ENCODE measurements around the gene PRPS1. TPM values are rescaled to one million over a fixed set of nuclear protein-coding genes. Genes with fewer than 3 reads are reported as not detected.
"Not testable (repeated sequence)": the region's sequence is repeated elsewhere in the genome, so short reads cannot be mapped to it uniquely, and the experiment has no call there.

Gene PRPS1
- total RNA-seq, 8 experiments from 2014 or later, result 33.3 to 57.3 (median 41.2) TPM

DNA sequence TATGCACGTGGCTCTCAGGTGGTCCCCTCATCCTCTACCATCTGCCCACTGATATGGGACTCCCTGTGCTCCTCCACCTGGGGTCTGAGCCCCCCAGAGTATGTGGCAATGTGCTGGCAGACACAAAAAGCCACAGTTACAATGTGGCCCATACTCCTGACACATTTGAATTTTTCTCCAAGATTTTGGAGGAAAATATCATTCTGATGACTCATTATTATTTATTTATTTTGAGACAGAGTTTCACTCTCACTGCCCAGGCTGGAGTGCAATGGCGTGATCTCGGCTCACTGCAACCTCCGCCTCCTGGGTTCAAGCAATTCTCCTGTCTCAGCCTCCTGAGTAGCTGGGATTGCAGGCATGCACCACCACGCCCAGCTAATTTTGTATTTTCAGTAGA, 19.2 kb upstream of the PRPS1 start:
- H3K4me3 ChIP-seq; ATAC-seq (replicated peaks in 6 of 8); H3K27ac ChIP-seq; in situ Hi-C loops (cut with MboI; ENCODE audit: low pct_unique_long_range_greater_than_20kb in 2 of 9, low sequenced_read_pairs in 9 of 9, unreplicated experiment in 9 of 9); H3K4me1 ChIP-seq (replicated peaks in 1 of 2): not testable (repeated sequence)
- 14% methylated on average over 1 of the region's 5 CpGs; no CpG with 5 or more reads in 9 of the 10 experiments for WGBS, 10 experiments

- 36 to 80% (median 80%) methylated on average over 1 to 2 of the region's 2 CpGs; no CpG with 5 or more reads in 7 of the 10 experiments for WGBS, 10 experiments
- Histone ChIP-seq H3K4me3 (no peak overlapping the region), H3K4me1 (replicated peaks in 1 of 2) (no peaks in the 10 kb centered on the region), H3K27ac (no peak overlapping the region)
- in situ Hi-C loops (cut with MboI; ENCODE audit: low pct_unique_long_range_greater_than_20kb in 2 of 9, low sequenced_read_pairs in 9 of 9, unreplicated experiment in 9 of 9), result no loop called here
- no peak for ATAC-seq (replicated peaks in 6 of 8)
Observed at GRCh38 chrX:107610667-107611066, 17.6 kb upstream of the PRPS1 start.

DNA sequence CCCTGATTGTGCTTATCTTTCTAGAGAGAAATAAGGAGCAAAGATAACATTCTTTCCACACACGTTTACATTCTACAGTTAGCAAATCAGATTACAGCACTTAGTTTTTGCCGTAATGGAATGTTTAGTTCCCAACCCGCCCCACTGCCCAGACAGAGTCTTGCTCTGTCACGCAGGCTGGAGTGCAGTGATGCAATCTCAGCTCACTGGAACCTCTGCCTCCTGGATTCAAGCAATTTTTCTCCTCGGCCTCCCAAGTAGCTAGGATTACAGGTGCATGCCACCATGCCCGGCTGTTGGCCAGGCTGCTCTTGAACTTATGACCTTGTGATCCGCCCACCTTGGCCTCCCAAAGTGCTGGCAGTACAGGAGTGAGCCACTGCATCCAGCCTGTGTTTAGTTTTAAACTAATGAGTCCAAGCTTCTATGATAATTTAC, 8.4 kb upstream of the PRPS1 start:
- 42 to 100% (median 79%) methylated on average over 1 to 4 of the region's 7 CpGs; no CpG with 5 or more reads in 6 of the 10 experiments for WGBS, 10 experiments
- peak in 1 of 8 experiments; percentile 47 for ATAC-seq (replicated peaks in 6 of 8)
- in situ Hi-C loops (cut with MboI; ENCODE audit: low pct_unique_long_range_greater_than_20kb in 2 of 9, low sequenced_read_pairs in 9 of 9, unreplicated experiment in 9 of 9), result no loop called here
- Histone ChIP-seq H3K27ac (no peak overlapping the region), H3K4me1 (replicated peaks in 1 of 2) (no peaks in the 10 kb centered on the region), H3K4me3 (no peak overlapping the region)

DNA sequence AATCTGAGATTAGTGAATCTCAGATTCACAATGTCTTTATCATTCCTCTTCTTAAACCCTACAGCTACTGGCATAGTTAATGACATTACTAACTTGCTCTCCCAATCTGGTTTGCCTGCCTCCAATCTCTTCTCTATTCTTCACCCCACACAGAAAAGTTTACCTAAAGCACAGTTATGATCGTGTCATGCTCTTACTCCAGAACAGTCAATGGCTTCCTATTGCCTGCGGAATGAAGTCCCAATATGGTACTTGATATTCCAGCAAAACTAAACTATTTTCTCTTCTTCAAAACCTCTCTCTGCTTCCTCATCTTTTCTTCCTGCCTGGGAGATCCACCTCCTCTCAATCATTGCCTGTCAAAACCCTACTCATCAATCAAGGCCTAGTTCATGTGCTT, 3.4 kb upstream of the PRPS1 start:
- no peak for ATAC-seq (replicated peaks in 6 of 8)
- Histone ChIP-seq H3K27ac (no peak overlapping the region), H3K4me3 (no peak overlapping the region), H3K4me1 (replicated peaks in 1 of 2) (no peaks in the 10 kb centered on the region)
- WGBS, 10 experiments, result 40 to 100% (median 90%) methylated on average over 1 of the region's 2 CpGs; no CpG with 5 or more reads in 6 of the 10 experiments
- in situ Hi-C loops (cut with MboI; ENCODE audit: low pct_unique_long_range_greater_than_20kb in 2 of 9, low sequenced_read_pairs in 9 of 9, unreplicated experiment in 9 of 9), result loop anchor here in 1 of 9 experiments (25.0 kb wide), 1 partner anchor 88 kb away; no protein-coding TSS in a partner anchor

DNA sequence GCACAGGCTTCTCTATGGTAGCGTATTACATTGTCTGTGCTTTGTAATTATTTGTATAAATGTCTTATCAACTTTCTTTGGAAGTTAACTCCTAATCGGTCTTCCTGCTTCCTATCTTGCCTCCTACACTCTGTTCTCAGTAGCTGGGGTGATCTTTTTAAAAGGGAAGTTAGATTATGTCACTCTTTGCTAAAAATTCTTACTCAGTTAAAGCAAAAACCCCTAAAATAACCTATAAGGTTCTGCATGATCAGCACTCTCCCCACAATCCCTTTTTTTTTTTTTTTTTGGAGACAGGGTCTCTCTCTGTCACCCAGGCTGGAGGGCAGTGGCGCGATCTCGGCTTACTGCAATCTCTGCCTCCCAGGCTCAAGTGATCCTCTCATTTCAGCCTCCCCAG, 2.6 kb upstream of the PRPS1 start:
- in situ Hi-C loops (cut with MboI; ENCODE audit: low pct_unique_long_range_greater_than_20kb in 2 of 9, low sequenced_read_pairs in 9 of 9, unreplicated experiment in 9 of 9), result loop anchor here in 1 of 9 experiments (25.0 kb wide), 1 partner anchor 88 kb away; no protein-coding TSS in a partner anchor
- H3K27ac ChIP-seq, result no peak overlapping the region
- no peak overlapping the region for H3K4me3 ChIP-seq
- 76 to 100% (median 86%) methylated on average over 1 to 5 of the region's 5 CpGs; no CpG with 5 or more reads in 4 of the 10 experiments for WGBS, 10 experiments
- ATAC-seq (replicated peaks in 6 of 8), result no peak
- no peaks in the 10 kb centered on the region for H3K4me1 ChIP-seq (replicated peaks in 1 of 2)

- no peaks in the 10 kb centered on the region for H3K4me1 ChIP-seq (replicated peaks in 1 of 2)
- H3K4me3 ChIP-seq, result no peak overlapping the region
- no peak for ATAC-seq (replicated peaks in 6 of 8)
- WGBS, 10 experiments, result 52 to 100% (median 86%) methylated on average over 2 to 6 of the region's 12 CpGs; no CpG with 5 or more reads in 4 of the 10 experiments
- H3K27ac ChIP-seq, result no peak overlapping the region
- in situ Hi-C loops (cut with MboI; ENCODE audit: low pct_unique_long_range_greater_than_20kb in 2 of 9, low sequenced_read_pairs in 9 of 9, unreplicated experiment in 9 of 9), result loop anchor here in 1 of 9 experiments (25.0 kb wide), 1 partner anchor 89 kb away; no protein-coding TSS in a partner anchor
Observed at GRCh38 chrX:107626481-107626880, 1.8 kb upstream of the PRPS1 start.

DNA sequence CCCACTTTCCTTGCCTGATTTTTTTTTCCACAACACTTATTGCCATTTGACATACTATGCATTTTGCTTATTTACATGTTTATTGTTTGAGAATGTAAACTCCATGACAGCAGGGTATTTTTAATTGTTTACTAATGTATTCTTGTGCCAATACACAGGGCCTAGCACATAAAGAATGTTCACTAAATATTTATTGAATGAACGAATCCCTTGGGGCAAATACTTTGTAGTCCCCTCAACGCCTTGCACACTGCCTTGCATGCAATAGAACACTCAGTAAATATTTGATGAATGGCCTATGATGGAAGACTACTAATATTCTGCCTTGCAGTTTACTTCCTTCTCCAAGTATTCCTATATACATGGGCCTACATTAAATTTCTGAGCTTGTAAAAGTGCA, 1.4 kb upstream of the PRPS1 start:
- 20 to 93% (median 59%) methylated on average over 1 to 2 of the region's 2 CpGs; no CpG with 5 or more reads in 6 of the 10 experiments for WGBS, 10 experiments
- Histone ChIP-seq H3K4me3 (no peak overlapping the region), H3K4me1 (replicated peaks in 1 of 2) (no peaks in the 10 kb centered on the region), H3K27ac (no peak overlapping the region)
- in situ Hi-C loops (cut with MboI; ENCODE audit: low pct_unique_long_range_greater_than_20kb in 2 of 9, low sequenced_read_pairs in 9 of 9, unreplicated experiment in 9 of 9), result loop anchor here in 1 of 9 experiments (25.0 kb wide), 1 partner anchor 90 kb away; no protein-coding TSS in a partner anchor
- ATAC-seq (replicated peaks in 6 of 8), result peak in 1 of 8 experiments; percentile 10

DNA sequence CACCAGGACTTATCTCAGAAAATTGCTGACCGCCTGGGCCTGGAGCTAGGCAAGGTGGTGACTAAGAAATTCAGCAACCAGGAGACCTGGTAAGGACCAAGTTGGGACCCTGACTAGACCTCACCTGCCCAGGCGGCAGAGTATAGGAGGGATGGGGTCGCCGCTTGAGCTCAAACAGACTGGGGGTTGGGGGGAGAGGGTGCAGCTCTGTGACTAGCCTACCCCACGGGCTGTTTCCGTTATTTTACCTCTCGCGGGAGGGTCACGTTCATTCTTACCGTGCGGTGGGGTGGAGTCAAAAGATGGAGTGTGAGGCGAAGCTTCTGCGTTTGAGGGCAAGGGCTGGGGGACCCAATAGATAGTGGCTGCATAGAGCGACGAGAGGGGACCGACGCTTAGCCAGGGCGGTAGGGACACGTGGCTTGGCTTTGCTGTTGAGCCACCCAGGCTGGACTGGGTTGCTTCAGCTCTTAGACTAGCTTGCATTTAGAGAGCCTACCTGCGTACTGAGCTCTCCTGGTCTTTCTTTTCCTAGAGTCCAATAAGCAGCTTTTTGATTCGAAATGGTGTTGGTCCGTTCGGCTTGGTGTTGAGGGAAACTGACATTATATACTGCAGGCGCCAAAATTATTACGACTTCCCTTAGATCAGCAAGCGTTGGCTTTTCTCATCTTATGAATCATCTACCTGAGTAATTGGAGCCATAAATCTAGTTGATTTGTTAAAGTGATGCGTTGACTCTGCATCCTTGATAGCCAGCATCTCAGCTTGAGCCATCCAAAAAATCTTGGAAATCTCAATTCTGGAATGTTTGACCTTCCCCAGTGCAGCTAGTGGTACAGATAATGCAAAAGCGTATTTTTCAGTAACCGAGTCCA, 591 bp downstream of the PRPS1 start:
- ATAC-seq (replicated peaks in 6 of 8), result peak; percentile 24 to 39 (median 32)
- H3K4me3 ChIP-seq, result peak overlapping the region; percentile 49 to 84 (median 66)
- in situ Hi-C loops (cut with MboI; ENCODE audit: low pct_unique_long_range_greater_than_20kb in 2 of 9, low sequenced_read_pairs in 9 of 9, unreplicated experiment in 9 of 9), result loop anchor here in 1 of 9 experiments (25.0 kb wide), 1 partner anchor 92 kb away; no protein-coding TSS in a partner anchor
- 0 to 24% (median 4%) methylated on average over 2 to 12 of the region's 29 CpGs; no CpG with 5 or more reads in 6 of the 10 experiments for WGBS, 10 experiments
- peak overlapping the region; percentile 77 to 84 for H3K27ac ChIP-seq
- no peaks in the 10 kb centered on the region for H3K4me1 ChIP-seq (replicated peaks in 1 of 2)

DNA sequence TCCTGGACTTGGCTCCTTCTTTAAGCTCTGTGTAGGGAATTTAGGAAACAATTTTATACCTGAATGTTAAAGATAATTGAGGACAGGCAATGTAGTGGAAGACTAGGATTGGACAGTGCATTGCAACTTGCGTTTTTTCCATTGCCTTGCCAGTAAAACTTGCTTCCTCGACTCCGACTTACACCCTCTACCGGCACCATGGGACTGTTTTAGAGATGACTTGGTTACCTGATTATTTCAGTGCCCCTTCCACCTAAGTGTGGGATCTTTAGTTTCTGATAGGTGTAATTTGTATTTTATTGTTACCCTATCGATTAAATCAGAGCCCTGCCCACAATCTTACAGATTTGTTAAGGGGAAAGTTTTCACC, 1.2 kb downstream of the PRPS1 start:
- Histone ChIP-seq H3K27ac (no peak overlapping the region), H3K4me1 (replicated peaks in 1 of 2) (no peaks in the 10 kb centered on the region), H3K4me3 (peak overlapping the region; percentile 49 to 84 (median 66))
- peak in 1 of 8 experiments; percentile 3 for ATAC-seq (replicated peaks in 6 of 8)
- 0 to 17% (median 2%) methylated on average over 1 to 4 of the region's 5 CpGs; no CpG with 5 or more reads in 4 of the 10 experiments for WGBS, 10 experiments
- in situ Hi-C loops (cut with MboI; ENCODE audit: low pct_unique_long_range_greater_than_20kb in 2 of 9, low sequenced_read_pairs in 9 of 9, unreplicated experiment in 9 of 9), result loop anchor here in 1 of 9 experiments (25.0 kb wide), 1 partner anchor 92 kb away; no protein-coding TSS in a partner anchor

DNA sequence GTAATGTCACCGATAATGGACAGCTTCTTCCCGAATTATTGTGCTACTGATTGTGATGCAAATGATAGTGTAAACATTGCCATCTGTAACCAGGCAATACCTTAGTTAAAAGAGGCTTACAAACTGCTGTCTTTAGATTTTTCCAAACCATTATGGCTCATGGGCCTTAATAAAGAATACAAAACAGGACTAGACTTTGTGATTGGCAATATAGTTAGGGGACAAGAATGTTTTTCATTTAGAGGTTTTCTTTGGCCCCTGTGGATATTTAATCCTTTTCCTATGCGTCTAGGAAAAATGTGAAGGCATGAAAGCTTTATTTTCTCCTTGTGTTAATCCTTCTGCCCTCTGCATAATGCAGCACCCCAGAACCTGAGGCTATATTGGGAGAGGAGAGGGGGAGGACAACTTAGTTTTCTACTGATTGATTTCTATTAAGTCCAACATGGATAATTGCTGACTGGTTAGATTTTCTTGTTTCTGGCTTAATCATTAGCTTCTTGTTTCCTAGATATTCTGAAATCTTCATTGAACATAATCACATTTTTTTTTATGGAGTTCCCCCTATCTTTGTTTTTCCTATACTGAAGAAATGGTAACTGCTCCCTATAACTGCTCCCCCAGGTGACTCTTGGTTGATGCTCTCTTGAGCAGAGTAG, 1.9 kb downstream of the PRPS1 start:
- peak overlapping the region; percentile 49 to 84 (median 66) for H3K4me3 ChIP-seq
- 0 to 50% (median 5%) methylated on average over 1 to 3 of the region's 3 CpGs; no CpG with 5 or more reads in 4 of the 10 experiments for WGBS, 10 experiments
- ATAC-seq (replicated peaks in 6 of 8), result no peak
- no peaks in the 10 kb centered on the region for H3K4me1 ChIP-seq (replicated peaks in 1 of 2)
- in situ Hi-C loops (cut with MboI; ENCODE audit: low pct_unique_long_range_greater_than_20kb in 2 of 9, low sequenced_read_pairs in 9 of 9, unreplicated experiment in 9 of 9), result loop anchor here in 1 of 9 experiments (25.0 kb wide), 1 partner anchor 93 kb away; no protein-coding TSS in a partner anchor
- H3K27ac ChIP-seq, result no peak overlapping the region

DNA sequence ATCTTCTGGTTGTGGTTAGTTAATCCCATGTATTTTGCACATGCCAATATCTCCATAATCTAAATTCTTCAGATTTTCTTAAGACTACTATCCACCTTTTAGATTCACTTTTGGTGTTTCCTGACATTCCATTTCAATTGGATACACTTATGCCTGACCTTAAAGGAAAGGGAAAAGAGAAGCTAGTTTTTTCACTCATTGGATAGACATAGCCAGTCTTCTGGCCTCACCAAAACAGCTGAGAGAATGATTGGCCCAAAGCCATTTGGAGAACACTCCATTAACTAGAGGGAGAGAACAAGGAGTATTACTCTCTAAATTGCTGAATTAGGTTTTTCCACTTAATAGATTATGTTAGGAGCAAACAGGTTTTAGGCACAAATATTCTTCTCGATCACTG, 4.0 kb downstream of the PRPS1 start:
- ATAC-seq (replicated peaks in 6 of 8), result no peak
- Histone ChIP-seq H3K27ac (no peak overlapping the region), H3K4me1 (replicated peaks in 1 of 2) (no peaks in the 10 kb centered on the region), H3K4me3 (no peak overlapping the region)
- 40 to 100% (median 63%) methylated on average over 1 of the region's 1 CpG; no CpG with 5 or more reads in 5 of the 10 experiments for WGBS, 10 experiments
- in situ Hi-C loops (cut with MboI; ENCODE audit: low pct_unique_long_range_greater_than_20kb in 2 of 9, low sequenced_read_pairs in 9 of 9, unreplicated experiment in 9 of 9), result loop anchor here in 1 of 9 experiments (25.0 kb wide), 1 partner anchor 95 kb away; no protein-coding TSS in a partner anchor

- in situ Hi-C loops (cut with MboI; ENCODE audit: low pct_unique_long_range_greater_than_20kb in 2 of 9, low sequenced_read_pairs in 9 of 9, unreplicated experiment in 9 of 9), result loop anchor here in 1 of 9 experiments (25.0 kb wide), 1 partner anchor 109 kb away; no protein-coding TSS in a partner anchor
- no peak for ATAC-seq (replicated peaks in 6 of 8)
- Histone ChIP-seq H3K27ac (no peak overlapping the region), H3K4me1 (replicated peaks in 1 of 2) (no peaks in the 10 kb centered on the region), H3K4me3 (no peak overlapping the region)
- WGBS, 10 experiments, result no CpG with 5 or more reads among the region's 2 CpGs
Observed at GRCh38 chrX:107646735-107647134, 18.4 kb downstream of the PRPS1 start.
